GM21423 (cell line): Measurements from ENCODE around the gene TBATA.

Experiments used
- ATAC-seq: cut with Tn5 transposase; IDR thresholded peaks from one replicate; pipeline ENCODE4 v1.9.1; 2021; ENCODE audit warnings: mild to moderate bottlenecking, moderate library complexity; ENCODE audit not compliant: unreplicated experiment

Gene TBATA

GRCh38 chr10:70747192-70747965 lies 37.8 kb downstream of the TBATA start:
- no peak for ATAC-seq

DNA sequence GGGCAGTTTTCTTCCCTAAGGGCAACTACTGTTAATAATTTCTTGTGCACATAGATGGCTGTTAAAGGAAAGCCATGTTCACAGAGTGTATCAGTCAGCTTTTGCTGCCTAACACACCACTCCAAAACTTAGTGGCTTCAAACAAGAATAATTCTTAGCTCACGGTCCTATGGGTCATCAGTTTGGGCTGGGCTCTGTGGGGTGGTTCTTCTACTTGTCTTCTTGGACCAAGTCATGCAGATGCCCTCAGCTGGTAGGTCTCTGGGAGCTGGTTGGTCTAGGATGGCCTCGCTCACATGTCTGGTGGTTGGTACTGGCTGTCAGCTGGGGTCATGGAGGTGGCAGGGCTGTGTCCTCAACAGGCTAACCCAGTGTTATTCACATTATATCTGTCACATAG lies 39.6 kb downstream of the TBATA start:
- no peak for ATAC-seq

DNA sequence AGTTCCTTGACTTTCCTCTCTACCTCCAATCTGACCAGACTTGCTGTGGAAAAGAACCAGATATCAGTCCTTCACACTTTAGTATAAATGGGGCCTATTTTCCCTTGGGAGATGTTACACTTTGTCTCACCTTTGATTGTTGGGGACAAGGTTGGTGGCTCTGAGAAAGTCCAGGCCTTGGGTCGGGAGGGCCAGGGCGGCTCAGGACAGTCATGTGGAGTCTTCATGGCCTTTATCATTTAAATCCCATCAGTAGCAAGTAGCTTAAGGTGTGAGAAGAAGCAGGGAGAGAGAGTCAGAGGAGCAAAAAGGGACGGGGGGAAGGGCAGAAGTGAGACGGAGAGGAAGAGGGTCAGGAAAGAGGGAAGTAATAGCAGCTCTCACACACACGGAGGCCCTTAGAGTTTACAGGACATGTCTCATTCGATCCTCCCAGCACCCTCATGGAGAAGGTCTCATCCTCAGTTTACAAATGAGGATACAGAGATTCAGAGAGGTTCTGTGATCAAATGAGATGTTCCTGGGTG lies 40.5 kb downstream of the TBATA start:
- ATAC-seq = no peak

DNA sequence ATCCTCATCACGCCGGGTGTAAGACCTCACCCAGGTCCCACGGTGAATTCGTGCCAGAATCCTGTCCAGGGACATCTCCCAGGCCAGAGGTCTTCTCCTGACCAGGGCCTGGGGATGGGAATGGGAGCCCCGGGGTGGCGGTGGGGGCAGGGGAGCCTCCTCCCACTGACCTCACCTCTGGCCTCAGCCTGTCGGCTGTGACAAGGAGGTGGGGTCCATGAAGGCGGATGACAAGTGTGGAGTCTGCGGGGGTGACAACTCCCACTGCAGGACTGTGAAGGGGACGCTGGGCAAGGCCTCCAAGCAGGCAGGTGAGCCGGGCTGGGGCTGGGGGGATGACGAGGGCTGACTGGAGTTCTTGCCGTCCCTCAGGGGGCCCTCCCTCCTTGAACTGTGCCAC lies 41.3 kb downstream of the TBATA start:
- no peak for ATAC-seq

- ATAC-seq = no peak
Observed at GRCh38 chr10:70743430-70743788, 41.8 kb downstream of the TBATA start.

- ATAC-seq = no peak
Observed at GRCh38 chr10:70742537-70743429, 42.4 kb downstream of the TBATA start.

DNA sequence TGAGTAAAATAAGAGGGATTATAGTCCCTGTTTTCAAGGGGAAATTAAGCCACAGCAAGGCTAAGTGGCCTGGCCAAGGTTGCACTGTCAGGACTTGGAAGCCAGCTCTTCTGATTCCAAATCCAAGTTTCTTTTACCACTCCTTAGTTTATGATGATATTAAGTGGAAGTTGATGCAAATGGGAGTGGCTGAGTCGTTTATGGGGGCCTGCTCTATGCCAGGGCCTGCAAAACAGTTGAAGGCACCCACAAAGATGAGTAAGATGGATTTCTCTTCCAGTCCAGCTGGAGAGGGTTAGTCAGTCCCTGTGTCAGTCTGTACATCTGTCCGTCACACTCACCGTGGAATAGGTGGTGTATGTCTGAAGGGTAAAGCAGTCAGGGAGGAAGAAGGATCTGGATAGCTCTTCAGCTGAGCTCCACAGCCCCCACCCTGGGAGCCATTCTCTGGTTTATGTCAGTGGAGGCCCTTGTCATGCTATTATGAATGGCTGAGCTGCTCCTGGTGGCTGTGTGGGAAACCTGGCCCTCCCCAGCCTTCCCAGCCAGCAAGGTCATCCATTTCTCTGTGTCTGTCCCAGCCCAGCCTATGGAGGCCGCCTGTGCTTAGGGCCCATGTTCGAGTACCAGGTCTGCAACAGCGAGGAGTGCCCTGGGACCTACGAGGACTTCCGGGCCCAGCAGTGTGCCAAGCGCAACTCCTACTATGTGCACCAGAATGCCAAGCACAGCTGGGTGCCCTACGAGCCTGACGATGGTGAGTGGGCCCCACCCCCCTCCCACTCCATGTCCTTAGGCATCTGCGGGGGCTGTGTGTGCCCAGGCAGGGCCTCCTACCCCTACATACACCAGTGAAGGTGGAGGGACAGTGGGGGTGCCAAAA lies 44.5 kb downstream of the TBATA start:
- ATAC-seq = no peak

DNA sequence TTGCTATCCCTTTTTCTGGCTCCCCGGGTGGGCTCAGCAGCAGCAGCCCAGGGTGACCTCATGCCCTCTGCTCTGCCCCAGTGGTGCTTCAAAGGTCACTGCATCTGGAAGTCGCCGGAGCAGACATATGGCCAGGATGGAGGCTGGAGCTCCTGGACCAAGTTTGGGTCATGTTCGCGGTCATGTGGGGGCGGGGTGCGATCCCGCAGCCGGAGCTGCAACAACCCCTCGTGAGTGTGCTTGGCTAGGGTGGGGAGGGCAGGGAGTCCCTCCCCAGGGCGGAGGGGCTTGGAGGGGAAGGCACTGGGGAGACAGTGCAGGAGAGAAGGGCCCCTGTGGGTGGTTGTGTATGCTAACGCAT lies 46.4 kb downstream of the TBATA start:
- no peak for ATAC-seq

- no peak for ATAC-seq
Observed at GRCh38 chr10:70738006-70738760, 47.0 kb downstream of the TBATA start.

DNA sequence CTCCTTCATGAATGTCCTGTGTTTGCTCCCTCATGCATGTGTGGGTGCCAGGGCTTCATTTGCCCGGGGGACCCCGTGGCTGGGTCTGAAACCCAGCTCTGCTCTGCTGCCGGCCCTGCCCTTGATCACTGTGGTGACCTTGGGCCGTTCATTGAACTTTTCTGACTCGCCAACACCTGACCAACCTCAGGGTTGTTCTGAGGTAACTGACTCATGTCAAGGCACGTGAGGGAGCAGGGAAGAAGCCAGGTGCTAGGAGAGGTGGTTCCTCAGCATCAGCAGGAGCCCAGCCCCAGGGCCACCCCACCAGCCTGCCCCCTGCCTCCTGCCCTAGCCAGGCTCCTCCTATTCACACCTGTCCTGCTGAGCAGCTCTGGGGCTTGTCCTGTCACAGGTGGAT lies 47.9 kb downstream of the TBATA start:
- ATAC-seq = no peak

GRCh38 chr10:70736525-70736924 lies 48.7 kb downstream of the TBATA start:
- no peak for ATAC-seq

DNA sequence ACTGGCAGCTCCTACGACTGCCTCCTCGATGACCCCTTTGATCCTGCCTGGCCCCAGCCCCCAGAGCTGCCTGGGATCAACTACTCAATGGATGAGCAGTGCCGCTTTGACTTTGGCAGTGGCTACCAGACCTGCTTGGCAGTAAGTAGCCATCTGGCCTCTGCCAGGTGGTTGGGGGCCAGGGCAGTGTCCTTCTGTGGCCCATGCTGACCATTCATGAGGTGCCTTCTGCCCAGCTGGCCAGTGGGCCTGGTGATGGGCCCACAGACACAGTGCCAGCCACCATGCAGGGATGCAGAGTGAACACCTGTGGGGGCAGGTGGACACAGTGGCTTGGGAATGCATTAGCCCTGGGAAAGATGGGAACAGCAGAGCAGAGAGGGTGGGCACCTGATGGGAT lies 50.0 kb downstream of the TBATA start:
- no peak for ATAC-seq

GRCh38 chr10:70733051-70733450 lies 52.1 kb downstream of the TBATA start:
- ATAC-seq = no peak

GRCh38 chr10:70732569-70732968 lies 52.6 kb downstream of the TBATA start:
- no peak for ATAC-seq

- ATAC-seq = no peak
Observed at GRCh38 chr10:70730955-70731354, 54.2 kb downstream of the TBATA start.

GRCh38 chr10:70729763-70730357 lies 55.3 kb downstream of the TBATA start:
- ATAC-seq = no peak

DNA sequence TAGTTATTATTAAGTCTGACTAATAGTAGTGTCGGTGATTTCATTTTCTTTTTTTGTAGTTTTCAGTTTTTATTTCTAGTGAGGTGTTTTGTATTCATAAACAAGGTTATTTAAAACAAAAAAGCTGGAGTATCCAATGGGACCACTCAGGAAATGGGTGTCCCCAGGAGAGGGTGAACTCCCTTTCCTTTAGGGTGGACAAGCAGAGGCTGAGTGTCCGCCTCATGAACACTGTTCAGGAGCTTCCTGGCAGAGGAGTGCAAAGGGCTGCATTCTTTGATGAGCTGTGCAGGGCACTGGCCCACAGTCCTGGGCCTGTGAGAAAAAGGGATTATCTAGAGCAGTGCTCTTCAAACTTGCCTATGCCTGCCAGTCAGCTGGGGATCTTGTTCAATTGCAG lies 56.8 kb downstream of the TBATA start:
- ATAC-seq = no peak

DNA sequence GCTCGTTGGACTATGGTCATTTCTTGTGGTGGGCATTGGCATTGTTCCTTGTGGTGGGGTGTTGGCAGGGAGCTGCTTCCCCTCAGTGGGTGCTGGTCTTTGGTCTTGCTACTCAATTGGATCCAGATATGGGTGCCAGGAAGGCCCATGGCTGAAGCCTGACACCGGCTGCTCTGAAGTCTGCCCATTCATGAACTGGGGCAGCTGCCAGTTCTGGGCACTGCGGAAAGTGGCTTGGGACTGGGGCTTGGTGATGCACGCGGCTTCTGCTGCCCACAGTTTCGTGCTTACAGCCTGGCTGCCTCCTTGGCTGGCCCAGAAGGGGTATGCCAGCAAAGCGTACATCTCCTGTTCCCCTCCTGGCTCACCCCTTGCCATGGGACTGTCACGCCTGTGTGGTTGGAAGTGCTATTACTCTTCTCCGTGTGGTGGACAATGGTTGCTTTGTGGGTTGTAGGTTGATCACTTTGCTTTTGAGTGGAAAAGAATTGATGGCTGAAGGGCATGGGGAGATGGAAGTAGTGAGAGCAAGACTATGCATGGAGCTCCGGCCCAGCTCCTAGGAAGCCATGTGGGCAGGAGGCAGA lies 58.2 kb downstream of the TBATA start:
- no peak for ATAC-seq

GRCh38 chr10:70723771-70724170 lies 61.4 kb downstream of the TBATA start:
- ATAC-seq = no peak
